Progenitor cell of endocrine pancreas (in vitro differentiated cells): ENCODE measurements around the gene CNTNAP4. TPM values are rescaled to one million over a fixed set of nuclear protein-coding genes. Genes with fewer than 3 reads are reported as not detected.

Experiments
- DNase-seq: peaks from one replicate; pipeline ENCODE4 v3.0.0; 2021; ENCODE audit warnings: low spot score; ENCODE audit not compliant: unreplicated experiment
- H3K27ac Mint-ChIP-seq: 2 replicates; pipeline ENCODE4 v1.8.0; 2021; ENCODE audit warnings: mild to moderate bottlenecking, moderate library complexity, mixed read lengths
- H3K27me3 Mint-ChIP-seq: 2 replicates; pipeline ENCODE4 v1.8.0; 2021; ENCODE audit warnings: mixed read lengths
- H3K36me3 Mint-ChIP-seq: 2 replicates; pipeline ENCODE4 v1.8.0; 2022; ENCODE audit warnings: mixed read lengths; ENCODE audit not compliant: insufficient read depth
- H3K4me1 Mint-ChIP-seq: 2 replicates; pipeline ENCODE4 v1.8.0; 2021; ENCODE audit warnings: low read depth, mixed read lengths
- H3K4me3 Mint-ChIP-seq: 2 replicates; pipeline ENCODE4 v1.8.0; 2021; ENCODE audit warnings: low read depth, mild to moderate bottlenecking, moderate library complexity, mixed read lengths
- H3K9me3 Mint-ChIP-seq: 2 replicates; pipeline ENCODE4 v1.8.0; 2021; ENCODE audit warnings: low read depth, mixed read lengths
- CTCF ChIP-seq: fragments of 200-600 bp; sonication (generic); IDR thresholded peaks from one replicate; pipeline ENCODE4 v1.5.0; 2021; ENCODE audit warnings: antibody characterized with exemption, mild to moderate bottlenecking; ENCODE audit not compliant: unreplicated experiment
- long read RNA-seq: library from polyadenylated mRNA; unstranded; transcript quantifications from one replicate; pipeline ENCODE4 v2.0.0, GENCODE V29; 2020
- total RNA-seq: library from RNA; stranded (reverse); gene quantifications from 2 replicates; pipeline ENCODE4 v1.2.1, GENCODE V29; 2021

CNTNAP4 gene
- total RNA-seq = 0.33 and 0.74 TPM in 2 replicates
- long read RNA-seq = 0 reads

GRCh38 chr16:76276745-76277438, at the start of gene CNTNAP4:
Gene CNTNAP4, plus strand, starts transcription at chr16:76277401. Its CDS starts 262 bp downstream, at chr16:76277663.
- TF ChIP-seq CTCF = no peak
- DNase-seq = no peak
- Mint-ChIP-seq H3K27me3 (peaks cover 18% of the 10 kb centered on the region), H3K27ac (no peak within 1 kb of the TSS), H3K36me3 (no peaks in the 10 kb centered on the region), H3K4me1 (no peaks in the 10 kb centered on the region), H3K4me3 (no peak within 1 kb of the TSS), H3K9me3 (peaks cover 5% of the 10 kb centered on the region)

GRCh38 chr16:76228546-76229146, 48.6 kb upstream of the CNTNAP4 start:
- H3K36me3 Mint-ChIP-seq = no peaks in the 10 kb centered on the region
- no peak for DNase-seq
- no peak for TF ChIP-seq CTCF
- peaks cover 2% of the 10 kb centered on the region for H3K4me1 Mint-ChIP-seq
- peaks cover 8% of the 10 kb centered on the region for H3K9me3 Mint-ChIP-seq
- no peaks in the 10 kb centered on the region for H3K27me3 Mint-ChIP-seq
- no peak overlapping the region for H3K4me3 Mint-ChIP-seq
- no peak overlapping the region for H3K27ac Mint-ChIP-seq

GRCh38 chr16:76232704-76233103, 44.5 kb upstream of the CNTNAP4 start:
- Mint-ChIP-seq H3K36me3 (no peaks in the 10 kb centered on the region), H3K27ac (no peak overlapping the region), H3K9me3 (peaks cover 8% of the 10 kb centered on the region), H3K4me1 (no peaks in the 10 kb centered on the region), H3K4me3 (no peak overlapping the region), H3K27me3 (no peaks in the 10 kb centered on the region)
- DNase-seq = no peak
- TF ChIP-seq CTCF = no peak

- no peak overlapping the region for H3K27ac Mint-ChIP-seq
- no peak for TF ChIP-seq CTCF
- no peak for DNase-seq
- H3K36me3 Mint-ChIP-seq = no peaks in the 10 kb centered on the region
- no peaks in the 10 kb centered on the region for H3K27me3 Mint-ChIP-seq
- no peaks in the 10 kb centered on the region for H3K4me1 Mint-ChIP-seq
- no peaks in the 10 kb centered on the region for H3K9me3 Mint-ChIP-seq
- H3K4me3 Mint-ChIP-seq = no peak overlapping the region
Observed at GRCh38 chr16:76235025-76235424, 42.2 kb upstream of the CNTNAP4 start.

GRCh38 chr16:76235426-76235825, 41.8 kb upstream of the CNTNAP4 start:
- Mint-ChIP-seq H3K27me3 (no peaks in the 10 kb centered on the region), H3K9me3 (no peaks in the 10 kb centered on the region), H3K4me1 (no peaks in the 10 kb centered on the region), H3K36me3 (no peaks in the 10 kb centered on the region), H3K4me3 (no peak overlapping the region), H3K27ac (no peak overlapping the region)
- no peak for TF ChIP-seq CTCF
- no peak for DNase-seq
